Epithelial cell of alveolus of lung (primary cell): ENCODE results near the gene CDA. TPM values are rescaled to one million over a fixed set of nuclear protein-coding genes. Genes with fewer than 3 reads are reported as not detected.

ENCODE experiments used
- total RNA-seq: library from RNA; depleted of rRNA; stranded (reverse); fragments of >200 nt; gene quantifications from 2 replicates; pipeline ENCODE4 v1.2.1, GENCODE V29; 2015

The CDA gene
- total RNA-seq = 1.9 and 7.1 TPM in 2 replicates

DNA sequence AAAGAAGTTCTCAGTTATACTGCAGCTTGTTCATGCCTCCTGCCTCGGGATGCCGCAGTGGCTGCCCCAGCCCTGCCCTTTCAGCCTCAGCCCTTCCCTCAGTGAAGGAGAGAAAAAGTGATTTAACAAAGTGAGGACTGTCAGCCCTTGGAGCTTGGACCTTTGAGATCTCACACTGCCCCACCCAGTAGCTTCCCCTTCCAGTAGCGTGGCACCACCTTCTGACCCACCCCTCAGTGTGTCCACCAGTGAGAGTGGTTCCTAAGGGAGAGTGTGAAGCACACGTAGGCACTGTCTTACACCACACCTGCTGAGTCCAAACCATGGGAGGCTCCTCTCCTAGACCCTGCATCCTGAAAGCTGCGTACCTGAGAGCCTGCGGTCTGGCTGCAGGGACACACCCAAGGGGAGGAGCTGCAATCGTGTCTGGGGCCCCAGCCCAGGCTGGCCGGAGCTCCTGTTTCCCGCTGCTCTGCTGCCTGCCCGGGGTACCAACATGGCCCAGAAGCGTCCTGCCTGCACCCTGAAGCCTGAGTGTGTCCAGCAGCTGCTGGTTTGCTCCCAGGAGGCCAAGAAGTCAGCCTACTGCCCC is at the start of gene CDA:
Gene CDA, plus strand, starts transcription at position 464 of the 592 bp plus-strand sequence. Its CDS starts 33 bp downstream, at position 497.

DNA sequence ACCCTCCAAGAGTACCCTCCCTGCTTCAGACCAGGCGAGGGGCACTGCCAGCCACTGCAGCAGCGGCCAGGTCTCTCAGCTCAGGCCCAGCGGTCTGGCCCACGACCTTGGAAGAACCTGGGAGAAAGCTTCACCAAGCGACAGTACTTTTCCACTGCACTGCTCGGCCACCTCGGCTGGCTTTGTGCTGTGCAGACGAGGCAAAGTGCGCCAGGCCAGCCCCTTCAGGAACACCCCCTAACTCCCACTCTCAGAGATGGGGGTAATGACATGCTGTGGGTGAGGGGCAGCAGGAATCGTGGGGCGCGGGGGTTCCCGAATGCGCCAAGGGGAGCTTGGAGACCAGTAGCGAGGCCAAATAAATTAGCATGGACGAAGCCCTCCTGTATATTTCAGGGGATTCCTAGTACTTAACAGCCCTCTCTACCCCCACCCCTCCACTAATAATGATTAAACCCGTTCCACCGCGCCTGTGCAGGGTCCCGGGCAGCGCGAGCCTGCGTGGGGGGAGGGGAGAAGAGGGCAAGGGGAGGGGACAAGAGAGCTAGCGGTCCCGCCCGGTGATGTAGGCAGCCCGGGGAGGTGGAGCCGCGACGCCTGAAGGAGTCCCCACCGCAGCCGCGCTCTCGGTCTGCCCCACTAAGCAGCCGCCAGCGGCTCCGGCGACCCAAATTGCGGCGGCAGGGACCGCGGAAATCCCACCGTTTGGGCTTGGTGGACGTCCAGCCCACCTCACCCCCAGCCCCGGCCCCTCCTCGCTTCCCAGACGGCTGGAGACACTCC is 36.8 kb upstream of the CDA start, which contains the start of gene FAM43B:
Gene FAM43B, plus strand, starts transcription at position 629 of the 783 bp plus-strand sequence. CDS start 401 bp downstream, outside the sequence.

DNA sequence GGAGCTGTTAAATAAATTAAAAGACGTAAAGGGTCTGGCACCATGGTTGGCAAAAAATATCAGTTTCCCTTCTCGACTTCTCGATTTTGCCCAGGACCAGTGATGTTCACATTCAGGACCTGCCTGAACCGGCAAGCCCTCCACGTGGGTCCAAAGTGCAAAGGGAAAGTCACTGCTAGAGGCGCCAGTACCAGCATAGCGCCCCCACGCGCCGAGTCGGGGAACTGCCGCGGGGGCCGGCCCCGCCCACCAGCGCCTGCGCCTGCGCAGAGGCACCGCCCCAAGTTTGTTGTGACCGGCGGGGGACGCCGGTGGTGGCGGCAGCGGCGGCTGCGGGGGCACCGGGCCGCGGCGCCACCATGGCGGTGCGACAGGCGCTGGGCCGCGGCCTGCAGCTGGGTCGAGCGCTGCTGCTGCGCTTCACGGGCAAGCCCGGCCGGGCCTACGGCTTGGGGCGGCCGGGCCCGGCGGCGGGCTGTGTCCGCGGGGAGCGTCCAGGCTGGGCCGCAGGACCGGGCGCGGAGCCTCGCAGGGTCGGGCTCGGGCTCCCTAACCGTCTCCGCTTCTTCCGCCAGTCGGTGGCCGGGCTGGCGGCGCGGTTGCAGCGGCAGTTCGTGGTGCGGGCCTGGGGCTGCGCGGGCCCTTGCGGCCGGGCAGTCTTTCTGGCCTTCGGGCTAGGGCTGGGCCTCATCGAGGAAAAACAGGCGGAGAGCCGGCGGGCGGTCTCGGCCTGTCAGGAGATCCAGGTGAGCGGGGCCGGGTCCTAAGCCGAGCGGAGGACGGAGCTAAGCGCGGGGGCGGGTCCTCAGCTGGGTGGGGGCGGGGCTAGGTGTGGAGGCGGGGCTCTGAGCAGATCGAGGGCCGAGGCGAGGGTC is 44.5 kb downstream of the CDA start, which contains the start of gene PINK1:
Gene PINK1, plus strand, starts transcription at position 269 of the 875 bp plus-strand sequence. Its CDS starts 91 bp downstream, at position 360.

DNA sequence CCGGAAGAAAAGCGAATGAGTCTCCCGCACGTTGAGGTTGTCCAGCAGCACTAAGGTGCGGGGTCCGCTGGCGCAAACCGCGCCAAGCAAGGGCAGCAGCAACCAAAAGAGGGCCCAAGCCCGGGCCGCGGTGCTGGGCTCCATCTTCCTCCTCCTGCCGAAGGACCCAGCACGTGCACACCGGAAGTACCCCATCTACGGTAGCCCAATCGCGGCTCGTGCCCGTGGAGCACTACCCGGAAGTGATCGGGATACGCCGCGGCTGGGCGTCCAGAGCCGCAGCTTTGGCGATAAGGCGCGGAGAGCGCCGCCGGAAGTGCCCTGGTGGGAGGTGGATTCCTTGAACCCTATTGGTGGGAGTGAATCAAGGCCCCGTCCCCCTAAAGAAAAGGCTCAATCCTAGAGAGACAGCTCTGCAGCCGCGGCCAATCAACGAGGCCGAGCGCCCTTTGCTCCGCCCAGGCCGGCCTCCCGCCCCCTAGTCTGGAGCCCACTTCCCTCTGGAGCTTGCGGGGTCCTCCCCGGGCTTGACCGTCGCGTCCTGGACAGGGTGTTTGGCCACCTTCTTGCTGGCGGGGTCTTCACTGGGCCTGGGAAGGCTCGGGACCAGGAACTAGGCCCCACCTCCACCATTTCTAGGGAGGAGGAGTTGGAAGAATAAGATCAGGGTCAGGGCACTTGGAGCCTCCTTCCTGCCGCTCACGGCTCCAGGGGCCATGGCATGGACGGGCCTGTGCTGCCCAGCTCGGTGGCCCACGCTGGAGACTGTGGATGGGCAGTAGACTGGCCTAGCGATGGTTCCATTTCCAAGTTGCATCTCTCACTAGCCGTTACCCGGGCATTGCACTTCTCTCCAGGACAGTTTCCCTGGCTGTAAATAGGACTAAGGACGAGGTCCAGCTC is 72.6 kb downstream of the CDA start, which contains the start of gene DDOST:
Gene DDOST, minus strand, starts transcription at position 163 of the 903 bp plus-strand sequence. Its CDS starts 19 bp downstream, at position 144.

Other genes with a start within 250 kb of the CDA start
- gene CAMK2N1, start 102.9 kb upstream of the CDA start, total RNA-seq = 23.3 and 72.7 TPM in 2 replicates
- gene MUL1, start 80.9 kb upstream of the CDA start, total RNA-seq = 32.7 and 37.0 TPM in 2 replicates
- gene FAM43B, start 36.5 kb upstream of the CDA start, total RNA-seq = 0.32 and 0.39 TPM in 2 replicates
- gene PINK1, start 44.4 kb downstream of the CDA start, total RNA-seq = 50.4 and 53.9 TPM in 2 replicates
- gene DDOST, start 72.3 kb downstream of the CDA start, total RNA-seq = 391 and 455 TPM in 2 replicates
- 0.39 and 0.56 TPM in 2 replicates for gene KIF17, start 128.9 kb downstream of the CDA start, total RNA-seq
- 0.56 and 1.0 TPM in 2 replicates for gene SH2D5, start 143.6 kb downstream of the CDA start, total RNA-seq
- gene HP1BP3, start 198.2 kb downstream of the CDA start, total RNA-seq = 91.5 and 153 TPM in 2 replicates